Calu3 (cell line): ENCODE data around the gene PTPRR. TPM values are rescaled to one million over a fixed set of nuclear protein-coding genes. Genes with fewer than 3 reads are reported as not detected.

Experiments
- BruUV-seq: library from RNA; stranded (reverse); fragments of 400-500 nt; replicated peaks from 2 replicates; lab custom pipeline; 2021; lab: Mats Ljungman, UMichigan
- CTCF ChIA-PET: fragments of 300-600 bp; sonication (Branson Sonifier 250); formaldehyde crosslinking; loops from one replicate; lab custom pipeline; 2022; ENCODE audit warnings: antibody characterized with exemption; lab: Charles Lee
- DNase-seq: peaks from one replicate; pipeline ENCODE4 v3.0.0; 2022
- H3K27ac Mint-ChIP-seq: one replicate; pipeline ENCODE4 v1.8.0; 2022; ENCODE audit warnings: mixed read lengths; ENCODE audit not compliant: unreplicated experiment
- H3K27me3 Mint-ChIP-seq: one replicate; pipeline ENCODE4 v1.8.0; 2022; ENCODE audit warnings: mixed read lengths; ENCODE audit not compliant: unreplicated experiment
- H3K36me3 Mint-ChIP-seq: one replicate; pipeline ENCODE4 v1.8.0; 2022; ENCODE audit warnings: mild to moderate bottlenecking, moderate library complexity, mixed read lengths; ENCODE audit not compliant: insufficient read depth, unreplicated experiment
- H3K4me1 Mint-ChIP-seq: one replicate; pipeline ENCODE4 v1.8.0; 2022; ENCODE audit warnings: mild to moderate bottlenecking, low read depth, mixed read lengths; ENCODE audit not compliant: unreplicated experiment
- H3K4me3 Mint-ChIP-seq: one replicate; pipeline ENCODE4 v1.8.0; 2022; ENCODE audit warnings: mild to moderate bottlenecking, low read depth, moderate library complexity, mixed read lengths; ENCODE audit not compliant: unreplicated experiment
- H3K9me3 Mint-ChIP-seq: one replicate; pipeline ENCODE4 v1.8.0; 2022; ENCODE audit warnings: low read depth, mixed read lengths; ENCODE audit not compliant: unreplicated experiment
- intact Hi-C: fragments of 100-400 bp; cut with micrococcal nuclease; formaldehyde crosslinking; loops from one replicate; pipeline ENCODE4 v1.10.0; 2022; ENCODE audit not compliant: unreplicated experiment
- total RNA-seq: library from RNA; stranded (reverse); gene quantifications from 2 replicates; pipeline ENCODE4 v1.2.3, GENCODE V29; 2022
- TF ChIP-seq, protein P1 (sequence below): fragments of 200-600 bp; IDR thresholded peaks from one replicate; pipeline ENCODE4 v1.8.0; 2022; ENCODE audit warnings: antibody characterized with exemption; ENCODE audit not compliant: unreplicated experiment

Gene PTPRR
- total RNA-seq, 1 experiment from 2014 or later = 39.1 TPM

- Mint-ChIP-seq H3K27me3 (no peaks in the 10 kb centered on the region), H3K36me3 (no peaks in the 10 kb centered on the region), H3K27ac (no peak overlapping the region), H3K4me3 (no peak overlapping the region), H3K4me1 (no peaks in the 10 kb centered on the region), H3K9me3 (no peaks in the 10 kb centered on the region)
- intact Hi-C loops = no loop called here
- CTCF ChIA-PET = no interaction called here
- TF ChIP-seq, protein P1, sequence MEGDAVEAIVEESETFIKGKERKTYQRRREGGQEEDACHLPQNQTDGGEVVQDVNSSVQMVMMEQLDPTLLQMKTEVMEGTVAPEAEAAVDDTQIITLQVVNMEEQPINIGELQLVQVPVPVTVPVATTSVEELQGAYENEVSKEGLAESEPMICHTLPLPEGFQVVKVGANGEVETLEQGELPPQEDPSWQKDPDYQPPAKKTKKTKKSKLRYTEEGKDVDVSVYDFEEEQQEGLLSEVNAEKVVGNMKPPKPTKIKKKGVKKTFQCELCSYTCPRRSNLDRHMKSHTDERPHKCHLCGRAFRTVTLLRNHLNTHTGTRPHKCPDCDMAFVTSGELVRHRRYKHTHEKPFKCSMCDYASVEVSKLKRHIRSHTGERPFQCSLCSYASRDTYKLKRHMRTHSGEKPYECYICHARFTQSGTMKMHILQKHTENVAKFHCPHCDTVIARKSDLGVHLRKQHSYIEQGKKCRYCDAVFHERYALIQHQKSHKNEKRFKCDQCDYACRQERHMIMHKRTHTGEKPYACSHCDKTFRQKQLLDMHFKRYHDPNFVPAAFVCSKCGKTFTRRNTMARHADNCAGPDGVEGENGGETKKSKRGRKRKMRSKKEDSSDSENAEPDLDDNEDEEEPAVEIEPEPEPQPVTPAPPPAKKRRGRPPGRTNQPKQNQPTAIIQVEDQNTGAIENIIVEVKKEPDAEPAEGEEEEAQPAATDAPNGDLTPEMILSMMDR = no peak
- no TSS peak for BruUV-seq
- no peak for DNase-seq
Measured at GRCh38 chr12:70895956-70896355, 24.6 kb downstream of the PTPRR start.

DNA sequence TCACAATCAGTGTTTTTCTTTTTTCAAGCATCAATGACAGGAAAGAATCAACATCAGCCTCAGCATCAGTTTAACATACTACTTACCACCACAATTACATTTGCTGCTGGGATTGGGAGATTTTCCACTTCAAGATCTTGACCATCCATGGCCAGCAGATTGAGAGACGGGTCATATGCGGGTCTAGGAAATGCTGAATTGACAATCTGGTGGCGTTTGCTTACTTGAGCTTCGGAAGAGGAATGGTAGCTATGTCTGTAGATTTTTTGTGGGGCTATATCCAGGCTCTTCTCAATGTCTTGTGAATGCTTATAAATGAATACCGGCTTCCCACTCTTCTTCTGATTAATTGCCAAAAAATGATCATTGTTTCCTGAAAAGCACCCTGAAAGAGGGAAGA lies 27.9 kb downstream of the PTPRR start:
- CTCF ChIA-PET = no interaction called here
- TF ChIP-seq, protein P1 = no peak
- no peaks in the 10 kb centered on the region for H3K27me3 Mint-ChIP-seq
- no peak for DNase-seq
- no TSS peak for BruUV-seq
- no peaks in the 10 kb centered on the region for H3K4me1 Mint-ChIP-seq
- no peak overlapping the region for H3K4me3 Mint-ChIP-seq
- H3K36me3 Mint-ChIP-seq = no peaks in the 10 kb centered on the region
- no peaks in the 10 kb centered on the region for H3K9me3 Mint-ChIP-seq
- H3K27ac Mint-ChIP-seq = no peak overlapping the region
- intact Hi-C loops = no loop called here

GRCh38 chr12:70890895-70891832 lies 29.4 kb downstream of the PTPRR start:
- no peaks in the 10 kb centered on the region for H3K27me3 Mint-ChIP-seq
- DNase-seq = no peak
- H3K9me3 Mint-ChIP-seq = no peaks in the 10 kb centered on the region
- CTCF ChIA-PET = no interaction called here
- TF ChIP-seq, protein P1 = no peak
- no peak overlapping the region for H3K27ac Mint-ChIP-seq
- no TSS peak for BruUV-seq
- H3K4me1 Mint-ChIP-seq = no peaks in the 10 kb centered on the region
- intact Hi-C loops = no loop called here
- no peaks in the 10 kb centered on the region for H3K36me3 Mint-ChIP-seq
- no peak overlapping the region for H3K4me3 Mint-ChIP-seq

GRCh38 chr12:70885956-70886355 lies 34.6 kb downstream of the PTPRR start:
- Mint-ChIP-seq H3K36me3 (no peaks in the 10 kb centered on the region), H3K27ac (no peak overlapping the region), H3K4me1 (no peaks in the 10 kb centered on the region), H3K4me3 (no peak overlapping the region), H3K9me3 (no peaks in the 10 kb centered on the region), H3K27me3 (no peaks in the 10 kb centered on the region)
- CTCF ChIA-PET = no interaction called here
- TF ChIP-seq, protein P1 = no peak
- no TSS peak for BruUV-seq
- no peak for DNase-seq
- intact Hi-C loops = no loop called here
